ENCODE data around the gene DRC7. TPM values are rescaled to one million over a fixed set of nuclear protein-coding genes. Genes with fewer than 3 reads are reported as not detected.

DRC7 gene
- total RNA-seq, 1 experiment from 2014 or later = 0.72 TPM

DNA sequence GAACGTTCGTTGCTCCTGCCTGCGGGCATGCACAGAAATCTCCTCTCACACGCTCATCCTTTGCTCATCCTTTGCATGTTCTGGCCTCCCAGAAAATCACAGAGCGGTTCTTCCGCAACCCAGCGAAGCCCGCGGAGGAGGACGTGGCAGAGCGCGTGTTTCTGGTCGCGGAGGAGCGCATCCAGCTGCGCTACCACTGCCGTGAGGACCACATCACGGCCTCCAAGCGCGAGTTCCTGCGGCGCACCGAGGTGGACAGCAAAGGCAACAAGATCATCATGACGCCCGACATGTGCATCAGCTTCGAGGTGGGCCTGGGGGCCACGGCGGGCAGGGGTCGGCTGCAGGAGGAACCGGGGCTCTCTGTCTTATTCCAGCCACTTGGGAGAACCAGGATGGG lies 31.4 kb downstream of the DRC7 start:
- Histone ChIP-seq H4K20me1 (ENCODE audit: control insufficient read depth, insufficient read depth, insufficient read length) (no peaks in the 10 kb centered on the region), H3K4me2 (ENCODE audit: insufficient read depth, insufficient read length, low read length) (no peak overlapping the region), H3K27ac (ENCODE audit: insufficient read length, low read depth, low read length) (no peak overlapping the region), H2BK5ac (ENCODE audit: insufficient read length, low read length) (no peak overlapping the region), H3K4ac (ENCODE audit: low read depth, low read length) (no peak overlapping the region), H2AK5ac (ENCODE audit: insufficient read length, low read length) (no peak overlapping the region), H3T11ph (ENCODE audit: low read length) (no peak overlapping the region), H3K18ac (ENCODE audit: insufficient read length, low read depth, low read length) (no peak overlapping the region), H2BK15ac (ENCODE audit: low read depth, low read length) (no peak overlapping the region), H2BK120ac (ENCODE audit: low read depth, low read length, poor library complexity, severe bottlenecking) (no peak overlapping the region), H3K27me3 (ENCODE audit: insufficient read depth, low read length) (no peaks in the 10 kb centered on the region), H3K79me2 (ENCODE audit: insufficient read depth, low read length) (no peaks in the 10 kb centered on the region), H4K5ac (ENCODE audit: insufficient read length, low read depth, low read length) (no peak overlapping the region), H3K14ac (ENCODE audit: insufficient read depth, low read length) (no peak overlapping the region; the same call in 1 of the 2 replicates), H3K23ac (ENCODE audit: insufficient read length, low read depth, low read length) (no peak overlapping the region), H2BK12ac (ENCODE audit: insufficient read length, low read depth, low read length) (no peak overlapping the region), H3K23me2 (ENCODE audit: insufficient read length, low read depth, low read length, poor library complexity, severe bottlenecking) (no peaks in the 10 kb centered on the region), H2AFZ (ENCODE audit: low read length) (no peak overlapping the region), H3K9me3 (ENCODE audit: control insufficient read depth, low read depth, low read length) (no peaks in the 10 kb centered on the region), H3K79me1 (ENCODE audit: insufficient read depth, low read depth, low read length, poor library complexity, severe bottlenecking) (no peaks in the 10 kb centered on the region), H4K8ac (replicated peaks; ENCODE audit: insufficient read length, low read depth, low read length) (no peak overlapping the region), H3K4me1 (ENCODE audit: insufficient read depth, low read length) (no peaks in the 10 kb centered on the region), H2BK20ac (ENCODE audit: low read depth, low read length, poor library complexity, severe bottlenecking) (no peak overlapping the region), H3K9ac (ENCODE audit: extremely low read depth, insufficient read length, low read length) (no peak overlapping the region), H3K56ac (ENCODE audit: insufficient read length, low read depth, low read length) (no peak overlapping the region), H4K91ac (ENCODE audit: insufficient read length, low read depth, low read length) (no peak overlapping the region)
- no CpG with 5 or more reads among the region's 30 CpGs for WGBS (ENCODE audit: extremely low coverage, insufficient read length, low lambda C conversion rate)
- TF ChIP-seq, protein P1, sequence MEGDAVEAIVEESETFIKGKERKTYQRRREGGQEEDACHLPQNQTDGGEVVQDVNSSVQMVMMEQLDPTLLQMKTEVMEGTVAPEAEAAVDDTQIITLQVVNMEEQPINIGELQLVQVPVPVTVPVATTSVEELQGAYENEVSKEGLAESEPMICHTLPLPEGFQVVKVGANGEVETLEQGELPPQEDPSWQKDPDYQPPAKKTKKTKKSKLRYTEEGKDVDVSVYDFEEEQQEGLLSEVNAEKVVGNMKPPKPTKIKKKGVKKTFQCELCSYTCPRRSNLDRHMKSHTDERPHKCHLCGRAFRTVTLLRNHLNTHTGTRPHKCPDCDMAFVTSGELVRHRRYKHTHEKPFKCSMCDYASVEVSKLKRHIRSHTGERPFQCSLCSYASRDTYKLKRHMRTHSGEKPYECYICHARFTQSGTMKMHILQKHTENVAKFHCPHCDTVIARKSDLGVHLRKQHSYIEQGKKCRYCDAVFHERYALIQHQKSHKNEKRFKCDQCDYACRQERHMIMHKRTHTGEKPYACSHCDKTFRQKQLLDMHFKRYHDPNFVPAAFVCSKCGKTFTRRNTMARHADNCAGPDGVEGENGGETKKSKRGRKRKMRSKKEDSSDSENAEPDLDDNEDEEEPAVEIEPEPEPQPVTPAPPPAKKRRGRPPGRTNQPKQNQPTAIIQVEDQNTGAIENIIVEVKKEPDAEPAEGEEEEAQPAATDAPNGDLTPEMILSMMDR (conservative IDR thresholded peaks at IDR 0.05) = no peak
- Mint-ChIP-seq H3K27ac (no peak overlapping the region), H3K4me3 (no peak overlapping the region), H3K27me3 (ENCODE audit: low read depth) (no peaks in the 10 kb centered on the region; the same call in 1 of the 2 replicates), H3K9me3 (peaks cover 0 to 3% of the 10 kb centered on the region in 2 experiments; a peak in 3 of 5 replicates), H3K4me1 (0 out of 4 replicates have a peak, but pooled peaks cover 0 to 3% of the 10 kb centered on the region in 2 experiments), H3K36me3 (ENCODE audit: insufficient read depth in 1 of 3, low read depth in 3 of 3) (no peaks in the 10 kb centered on the region)
- no peak for DNase-seq
